GM18511 (cell line): ENCODE results near the gene CCDC57.
"Not testable (repeated sequence)": the region's sequence is repeated elsewhere in the genome, so short reads cannot be mapped to it uniquely, and the experiment has no call there.

Source experiments
- ATAC-seq: cut with Tn5 transposase; IDR thresholded peaks from one replicate; pipeline ENCODE4 v1.9.1; 2021; ENCODE audit warnings: mild to moderate bottlenecking, moderate library complexity; ENCODE audit not compliant: unreplicated experiment

Gene CCDC57

DNA sequence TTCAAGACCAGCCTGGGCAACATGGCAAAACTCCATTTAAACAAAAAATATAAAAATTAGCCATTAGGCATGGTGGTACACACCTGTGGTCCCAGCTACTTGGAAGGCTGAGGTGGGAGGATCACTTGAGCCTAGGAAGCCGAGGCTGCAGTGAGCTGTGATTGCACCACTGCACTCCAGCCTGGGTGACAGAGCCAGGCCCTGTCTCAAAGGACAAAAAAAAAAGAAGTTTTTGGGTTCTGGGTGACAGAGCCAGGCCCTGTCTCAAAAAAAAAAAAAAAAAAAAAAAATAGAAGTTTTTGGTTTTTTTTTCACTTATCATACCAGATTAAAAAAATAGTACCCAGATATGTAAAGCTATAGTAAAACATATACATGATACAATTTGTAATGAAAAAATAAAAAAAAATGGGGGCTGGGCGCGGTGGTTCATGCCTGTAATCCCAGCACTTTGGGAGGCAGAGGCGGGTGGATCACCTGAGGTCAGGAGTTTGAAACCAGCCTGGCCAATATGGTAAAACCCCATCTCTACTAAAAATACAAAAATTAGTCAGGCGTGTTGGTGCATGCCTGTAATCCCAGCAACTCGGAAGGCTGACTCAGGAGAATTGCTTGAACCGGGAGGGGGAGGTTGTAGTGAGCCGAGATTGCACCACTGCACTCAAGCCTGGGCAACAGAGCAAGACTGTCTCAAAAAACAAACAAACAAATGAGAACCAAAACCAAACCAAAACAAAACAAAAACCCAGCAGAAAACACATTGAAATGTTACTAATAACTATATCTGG, 79.3 kb downstream of the CCDC57 start:
- not testable (repeated sequence) for ATAC-seq

DNA sequence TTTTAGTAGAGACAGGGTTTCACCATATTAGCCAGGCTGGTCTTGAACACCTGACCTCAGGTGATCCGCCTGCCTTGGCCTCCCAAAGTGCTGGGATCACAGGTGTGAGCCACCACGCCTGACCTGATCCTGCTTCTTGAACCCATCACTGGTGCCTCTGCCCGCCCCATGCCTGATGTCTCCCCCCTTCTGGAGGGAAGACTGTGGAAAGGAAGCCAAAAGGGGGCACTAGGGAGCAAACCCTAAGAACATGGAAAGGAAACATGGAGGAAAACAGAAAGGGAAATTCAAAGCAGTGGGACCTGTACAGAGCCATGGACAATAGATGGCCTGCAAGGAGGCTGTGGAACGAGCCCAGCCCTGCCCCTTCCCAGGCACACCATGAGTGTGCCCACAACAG, 83.5 kb downstream of the CCDC57 start:
- no peak for ATAC-seq

DNA sequence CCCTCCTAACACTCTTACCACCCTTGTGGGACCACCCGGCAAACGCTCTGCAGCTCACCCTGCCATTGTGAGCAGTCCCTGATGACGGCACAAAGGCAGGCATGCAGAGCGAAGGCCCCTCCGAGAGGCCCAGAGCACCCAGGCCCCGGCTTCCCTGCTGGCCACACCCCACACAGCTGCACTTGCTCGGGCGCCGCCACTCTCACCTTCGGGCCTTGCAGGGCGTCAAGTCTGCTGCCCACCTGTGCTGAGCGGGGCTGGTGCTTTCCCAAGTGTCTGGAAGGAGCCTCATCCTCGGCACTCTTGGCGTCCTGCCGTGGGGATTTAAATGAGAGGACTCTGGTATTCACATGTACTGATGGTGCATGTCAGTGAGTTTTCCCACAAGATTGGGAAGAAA, 84.4 kb downstream of the CCDC57 start:
- no peak for ATAC-seq

DNA sequence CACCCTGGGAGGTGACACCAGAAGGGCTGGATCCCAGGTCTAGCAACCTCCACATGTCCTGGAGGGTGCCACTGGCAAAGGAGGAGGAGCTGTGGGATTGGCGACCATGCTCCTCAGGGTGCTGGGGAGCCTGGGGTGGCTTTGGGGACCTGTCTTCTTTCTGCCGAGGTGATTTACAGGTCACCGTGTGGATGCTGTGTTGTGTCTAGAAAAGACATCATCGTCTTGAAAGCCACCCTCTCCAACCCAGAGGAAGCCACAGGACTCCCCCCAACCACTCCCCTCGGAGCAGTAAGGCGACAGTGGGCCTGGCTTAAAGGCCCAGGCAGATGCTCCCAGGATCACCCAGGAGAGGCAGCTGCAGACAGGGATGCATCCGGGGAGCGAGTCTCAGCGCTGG, 84.9 kb downstream of the CCDC57 start:
- no peak for ATAC-seq

DNA sequence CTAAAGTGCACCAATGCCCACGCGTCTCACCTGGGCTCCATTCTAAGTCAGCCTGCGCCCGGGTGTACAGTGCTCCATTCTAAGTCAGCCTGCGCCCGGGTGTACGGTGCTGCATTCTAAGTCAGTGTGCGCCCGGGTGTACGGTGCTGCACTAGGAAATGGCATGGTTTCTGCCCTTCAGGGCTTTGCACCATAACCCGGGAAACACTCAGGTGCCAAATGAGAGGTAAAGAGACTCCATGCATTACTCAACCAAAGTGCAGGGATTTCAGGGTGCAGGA, 85.4 kb downstream of the CCDC57 start:
- no peak for ATAC-seq

DNA sequence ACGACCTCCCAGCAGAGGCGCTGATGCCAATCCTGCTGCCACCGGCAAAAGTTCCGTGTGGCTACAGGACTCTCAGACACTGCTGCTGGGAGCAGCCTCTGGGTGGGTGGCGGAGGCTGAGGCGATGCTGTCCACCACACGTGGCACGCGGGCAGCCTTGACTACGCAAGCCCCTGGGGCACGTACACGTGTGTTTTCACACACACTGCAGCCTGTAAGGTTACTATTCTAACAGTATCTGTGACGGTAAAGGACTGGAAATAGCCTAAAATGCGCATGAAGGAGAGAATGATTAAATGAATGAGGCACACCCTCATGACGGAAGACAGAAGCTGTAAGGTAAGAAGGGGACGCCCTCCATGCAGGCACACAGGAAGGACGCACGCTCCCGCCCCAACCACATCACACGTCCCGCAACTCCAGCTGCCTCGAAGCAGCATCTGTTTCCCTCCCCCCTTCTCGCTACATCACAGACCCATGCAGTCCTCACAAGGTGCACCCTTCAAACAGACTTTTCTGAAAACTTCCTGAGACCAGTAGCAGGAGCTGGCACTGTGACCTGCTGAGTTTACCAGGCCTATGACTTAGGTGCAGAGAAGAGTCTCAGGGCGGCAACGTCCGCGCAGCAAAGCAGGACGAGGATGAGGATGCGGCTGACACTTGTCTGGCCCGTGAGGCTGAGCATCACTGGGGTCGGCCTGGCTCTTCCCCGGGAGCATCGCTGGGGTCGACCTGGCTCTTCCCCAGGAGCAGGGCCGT, 85.9 kb downstream of the CCDC57 start:
- no peak for ATAC-seq

DNA sequence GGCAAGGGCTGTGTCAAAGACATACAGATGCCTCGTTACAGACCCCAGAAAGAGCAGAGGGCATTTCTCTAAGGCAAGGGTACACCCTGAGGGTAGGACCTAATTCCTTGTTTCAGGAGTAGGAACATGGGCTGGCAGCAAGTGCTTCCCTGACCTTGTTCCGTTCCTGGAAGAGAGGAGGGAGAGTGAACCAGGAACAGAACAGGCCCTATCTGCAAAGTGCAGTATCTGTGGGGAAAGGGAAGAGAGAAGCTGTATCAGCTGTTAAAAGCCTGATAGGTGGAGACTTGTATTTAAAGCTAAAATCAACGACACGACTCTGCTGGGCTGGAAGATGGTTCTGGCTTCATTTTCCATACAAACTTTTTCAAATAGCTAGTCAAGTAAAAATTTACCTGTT, 88.5 kb downstream of the CCDC57 start:
- no peak for ATAC-seq

DNA sequence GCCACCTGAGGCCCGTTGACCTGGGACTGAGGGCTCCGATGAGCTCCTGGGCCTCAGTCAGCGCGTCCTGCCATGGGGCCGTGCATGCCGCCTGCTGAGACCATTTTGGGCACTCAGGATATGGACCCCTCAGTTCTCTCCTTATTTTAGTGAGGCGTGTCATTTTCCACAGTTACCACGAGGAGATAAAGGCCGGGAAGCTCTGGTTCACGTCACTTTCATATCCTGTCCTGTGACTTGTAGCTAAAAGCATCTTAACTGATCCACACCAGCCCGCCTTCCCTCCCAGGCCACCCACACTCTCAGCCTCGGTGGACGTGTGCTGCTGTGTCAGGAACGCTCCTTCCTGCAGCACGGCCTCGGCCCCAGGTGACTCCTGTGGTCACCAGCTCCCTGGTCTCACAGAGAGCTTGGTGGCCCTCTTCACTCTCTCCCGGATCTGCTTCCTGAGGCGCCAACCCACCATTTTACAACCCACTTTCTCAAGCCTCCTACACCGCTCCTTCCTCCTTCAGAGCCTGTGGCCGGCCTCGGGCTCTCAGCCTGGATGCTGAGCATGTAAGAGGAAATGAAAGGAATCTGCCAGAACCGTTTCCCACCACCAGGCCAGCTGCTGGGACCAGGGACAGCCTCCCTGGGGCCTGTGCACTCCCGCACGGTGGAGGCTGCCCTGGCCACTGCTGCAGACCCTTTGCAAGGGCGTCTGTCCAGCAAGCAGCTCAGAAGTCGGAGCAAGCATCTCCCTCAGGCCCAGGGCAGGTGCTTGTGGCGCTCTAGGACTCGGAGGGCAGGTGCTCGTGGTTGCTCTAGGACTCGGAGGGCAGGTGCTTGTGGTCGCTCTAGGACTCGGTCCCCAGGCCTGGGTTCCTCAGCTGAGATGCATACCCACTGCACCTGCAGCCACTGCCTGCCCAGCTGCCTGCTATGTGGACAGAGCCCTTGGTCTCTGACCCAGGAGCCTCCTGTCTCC, 90.7 kb downstream of the CCDC57 start:
- no peak for ATAC-seq

DNA sequence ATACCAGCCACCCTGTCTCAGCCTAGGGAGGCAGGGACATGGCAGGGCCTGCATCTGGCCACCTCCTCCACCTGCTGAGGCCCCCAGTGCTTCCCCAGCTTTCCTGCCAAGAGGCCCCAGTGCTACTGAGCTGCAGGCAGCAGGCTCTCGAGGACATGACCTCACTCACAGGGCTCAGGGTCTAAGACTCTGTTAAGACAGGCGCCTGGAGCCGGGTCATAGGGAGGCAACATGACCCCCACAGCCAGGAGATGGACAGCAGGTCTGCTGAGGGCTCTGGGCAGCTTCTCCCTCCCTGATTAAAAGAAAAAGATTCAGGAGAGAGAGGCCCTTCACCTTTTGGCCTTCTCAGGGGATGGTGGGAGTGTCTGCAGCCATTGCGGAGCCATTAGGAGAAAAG, 91.4 kb downstream of the CCDC57 start:
- no peak for ATAC-seq

DNA sequence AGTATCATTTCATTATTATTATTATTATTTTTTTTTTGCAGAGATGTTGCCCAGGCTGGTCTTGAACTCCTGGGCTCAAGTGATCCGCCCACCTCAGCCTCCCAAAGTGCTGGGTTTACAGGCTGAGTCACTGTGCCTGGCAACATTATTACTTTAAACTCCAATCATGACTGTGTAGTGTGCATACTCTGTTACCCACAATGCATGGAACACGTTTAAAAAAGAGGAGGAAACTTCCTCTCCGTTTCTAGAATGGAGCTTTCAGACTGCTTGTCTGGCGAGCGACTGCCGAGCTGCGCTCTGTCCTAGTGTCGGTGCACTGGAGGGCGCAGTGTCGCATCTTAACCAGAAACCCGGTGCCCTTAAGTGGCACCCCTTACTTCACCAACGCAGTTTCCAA, 92.5 kb downstream of the CCDC57 start:
- no peak for ATAC-seq

DNA sequence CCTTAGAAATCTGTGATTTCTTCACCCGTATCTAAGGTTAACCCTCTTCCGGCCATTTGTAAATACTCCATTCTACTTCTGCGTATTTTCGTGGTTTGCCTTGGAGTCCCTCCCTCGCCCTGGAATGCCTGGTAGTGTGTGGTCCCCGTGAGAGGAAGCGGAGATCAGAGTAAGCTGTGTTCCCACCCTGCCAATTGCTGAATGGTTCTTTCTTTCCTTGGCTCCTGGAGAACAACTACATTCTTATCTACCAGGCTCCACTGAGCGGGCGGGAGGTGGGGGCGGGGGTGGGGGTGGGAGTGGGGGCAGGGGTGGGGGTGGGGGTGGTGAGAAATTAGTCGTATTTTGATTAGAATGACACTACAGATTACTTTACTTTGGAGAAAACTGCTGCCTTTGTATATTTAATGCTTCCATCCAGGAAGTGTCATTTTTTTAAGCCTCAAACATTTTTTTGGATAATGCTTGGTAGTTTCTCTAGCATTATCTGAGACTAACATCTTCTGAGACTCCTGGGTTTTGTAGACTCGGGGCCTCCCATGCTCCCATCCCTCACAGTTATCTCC, 93.7 kb downstream of the CCDC57 start:
- ATAC-seq, result no peak

DNA sequence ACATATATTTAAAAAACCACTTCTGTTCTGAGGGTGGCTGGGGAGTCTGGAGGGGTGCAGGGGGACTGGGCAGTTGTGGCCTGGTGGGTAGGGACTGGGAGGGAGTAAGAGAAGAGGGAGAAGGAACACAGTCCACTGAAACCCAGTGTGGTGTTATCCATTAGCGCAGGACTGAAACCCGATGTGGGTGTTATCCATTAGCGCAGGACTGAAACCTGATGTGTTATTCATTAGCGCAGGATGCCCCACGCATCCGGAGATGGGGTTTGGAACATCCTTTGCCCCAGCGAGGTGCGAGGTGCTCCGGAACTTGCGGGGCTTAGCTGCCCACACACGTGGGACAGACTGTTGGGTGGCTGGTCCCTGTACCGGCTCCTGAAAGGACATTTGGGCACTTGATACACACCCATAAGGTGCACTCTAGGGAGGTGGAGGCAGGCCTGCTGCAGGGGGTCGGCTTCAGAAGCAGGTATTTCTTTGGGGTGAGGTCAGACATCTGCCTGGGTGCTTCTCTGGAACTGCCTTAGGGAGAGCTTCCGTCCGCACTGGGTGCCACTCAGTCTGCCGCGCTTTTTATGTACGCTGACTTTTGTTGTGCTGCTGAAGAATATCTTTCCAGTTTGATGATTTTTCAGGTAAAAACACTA, 94.4 kb downstream of the CCDC57 start:
- ATAC-seq, result no peak

DNA sequence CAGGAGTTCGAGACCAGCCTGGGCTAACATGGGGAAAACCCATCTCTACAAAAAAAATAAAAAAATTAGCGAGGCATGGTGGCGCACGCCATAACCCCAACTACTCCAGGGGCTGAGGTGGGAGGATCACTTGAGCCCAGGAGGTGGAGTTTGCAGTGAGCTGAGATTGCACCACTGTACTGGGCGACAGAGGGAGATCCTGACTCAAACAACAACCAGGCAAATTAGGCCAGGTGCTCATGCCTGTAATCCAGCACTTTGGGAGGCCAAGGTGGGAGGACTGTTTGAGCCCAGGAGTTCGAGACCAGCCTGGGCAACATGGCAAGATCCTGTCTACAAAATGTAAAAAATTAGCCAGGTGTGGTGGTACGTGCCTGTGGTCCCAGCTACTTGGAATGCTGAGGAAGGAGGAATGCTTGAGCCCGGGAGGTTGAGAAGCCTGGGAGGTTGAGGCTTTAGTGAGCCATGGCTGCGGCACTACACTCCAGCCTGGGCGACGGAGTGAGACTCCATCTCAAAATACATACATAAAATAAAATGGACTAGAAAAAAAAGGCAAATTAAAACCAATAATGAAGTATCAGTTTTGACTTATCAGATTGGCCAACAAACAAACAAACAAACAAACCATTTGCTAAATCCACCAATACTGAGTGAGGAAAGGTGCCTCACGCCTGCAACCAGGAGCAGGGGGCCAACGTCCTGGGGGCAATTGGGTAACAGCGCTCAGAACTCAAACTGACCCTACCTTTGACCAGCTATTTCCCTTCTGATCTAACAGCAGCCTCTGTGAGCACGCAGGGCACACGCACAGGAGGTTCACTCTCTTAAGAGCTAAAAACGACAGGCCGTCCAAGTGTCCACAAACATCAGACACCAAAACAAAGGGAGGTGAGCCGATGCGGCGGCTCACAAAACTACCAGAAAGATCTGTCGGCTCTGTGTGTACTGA, 95.2 kb downstream of the CCDC57 start:
- ATAC-seq, result no peak

DNA sequence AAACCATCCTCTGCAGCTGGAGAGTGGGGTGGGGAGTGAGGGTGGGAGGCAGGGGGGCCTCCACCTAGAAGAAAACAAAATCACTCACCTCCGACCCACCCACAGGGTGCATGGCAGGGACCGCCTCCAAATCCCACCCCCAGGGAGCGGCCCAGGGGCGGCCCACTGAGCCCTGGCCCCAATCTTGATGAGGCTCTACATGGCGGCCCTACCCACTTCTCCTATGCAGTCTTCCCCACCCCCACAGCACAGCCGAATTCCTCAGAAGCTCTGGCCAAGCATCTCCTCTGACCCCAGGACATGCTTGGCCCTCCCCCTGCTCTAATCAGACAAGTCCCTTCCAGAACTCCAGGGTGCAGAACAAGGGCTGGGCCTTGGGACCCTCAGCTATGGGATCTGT, 96.4 kb downstream of the CCDC57 start:
- ATAC-seq, result no peak

DNA sequence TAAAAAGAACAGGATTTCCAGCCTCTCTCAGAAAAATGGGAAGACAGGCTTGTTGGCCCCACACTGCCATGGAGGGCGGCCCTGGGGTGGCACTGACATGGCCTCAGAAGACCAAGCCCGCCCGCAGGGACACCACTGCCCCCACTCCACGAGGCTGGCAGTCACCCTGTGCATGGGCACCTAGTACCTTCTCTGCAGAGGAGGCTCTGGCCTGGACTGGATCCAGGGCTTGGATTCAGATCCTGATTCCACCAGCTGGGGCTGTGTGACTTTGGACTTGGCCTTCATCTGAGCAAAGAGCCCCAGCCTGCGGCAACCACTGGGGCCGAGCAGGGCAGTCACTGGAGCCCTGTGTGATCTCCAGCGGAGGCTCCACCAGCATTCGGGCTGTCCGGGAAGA, 97.8 kb downstream of the CCDC57 start:
- ATAC-seq, result no peak

DNA sequence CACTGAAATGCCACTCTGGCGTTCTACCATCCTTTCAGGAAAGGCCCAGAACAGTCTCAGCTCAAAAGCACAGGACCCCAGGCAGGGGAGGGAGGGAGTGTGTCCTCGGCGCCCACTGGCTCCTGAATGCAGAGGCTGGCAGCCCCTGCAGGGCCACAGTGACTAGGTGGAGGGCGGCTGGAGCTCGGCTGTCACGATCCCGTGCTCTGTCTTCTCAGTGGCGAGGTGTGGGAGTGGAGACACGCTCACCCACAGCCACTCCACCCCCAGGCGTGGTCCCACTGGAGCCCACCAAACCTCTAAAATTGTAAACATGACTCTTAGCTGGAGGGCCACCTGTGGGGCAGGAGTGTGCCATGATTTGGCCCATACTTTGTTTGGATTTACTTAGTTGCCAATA, 98.2 kb downstream of the CCDC57 start:
- no peak for ATAC-seq

DNA sequence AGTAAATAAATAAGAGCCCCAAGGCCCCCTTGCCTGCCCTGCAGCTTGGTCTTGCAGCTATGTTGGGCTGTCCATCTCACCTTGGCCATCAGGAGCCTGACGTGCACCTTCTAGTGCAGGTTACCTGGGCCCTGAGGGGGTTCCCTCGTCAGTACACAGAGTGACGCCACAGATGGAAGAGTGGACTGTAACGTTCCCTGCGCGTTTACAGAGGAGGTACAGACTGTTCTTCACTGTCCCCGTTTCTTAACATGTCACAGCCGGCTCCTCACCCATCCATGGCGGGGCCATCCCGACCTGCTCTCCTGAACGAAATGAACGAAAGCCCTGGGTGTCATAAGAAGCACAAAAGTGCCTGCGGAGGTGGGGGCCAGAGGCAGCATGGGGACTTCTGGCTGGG, 98.7 kb downstream of the CCDC57 start:
- ATAC-seq, result no peak

DNA sequence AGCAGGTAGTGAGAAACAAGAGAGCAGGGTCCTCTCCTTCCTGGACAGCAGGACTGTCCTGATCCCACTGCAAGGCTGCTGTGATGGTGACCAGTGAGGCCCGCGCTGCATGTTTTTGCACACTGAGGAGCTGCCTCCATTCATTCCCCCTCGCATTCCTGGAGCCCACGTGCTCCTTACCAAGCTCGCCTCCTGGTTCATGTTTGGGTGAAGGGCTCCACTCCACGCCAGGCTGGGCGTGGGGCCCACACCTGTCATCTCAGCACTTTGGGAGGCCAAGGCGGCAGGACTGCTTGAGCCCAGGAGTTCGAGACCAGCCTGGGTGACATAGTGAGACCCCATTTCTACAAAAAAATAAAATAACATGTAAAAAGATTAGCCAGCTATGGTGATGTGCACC, 99.2 kb downstream of the CCDC57 start:
- no peak for ATAC-seq

DNA sequence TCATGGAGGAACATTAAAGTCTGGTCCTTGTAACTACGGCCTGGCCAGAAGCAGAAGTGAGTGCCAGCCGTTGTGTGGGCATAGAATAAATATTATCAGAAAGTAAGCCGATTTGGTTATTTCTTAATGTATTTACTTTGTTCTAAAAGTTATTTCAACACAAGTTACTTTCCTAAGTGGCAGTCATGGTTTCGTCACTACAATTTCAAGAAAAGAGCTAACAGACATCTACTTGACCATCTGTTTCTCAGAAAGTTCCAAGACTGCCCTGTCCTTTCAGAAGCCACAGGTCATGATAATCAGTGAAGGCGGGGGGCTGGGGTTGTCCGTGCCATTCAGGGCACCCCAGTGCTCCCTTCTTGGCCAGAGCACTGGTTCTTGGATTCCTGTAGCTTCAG, 99.7 kb downstream of the CCDC57 start:
- no peak for ATAC-seq
